Right kidney (tissue), 1 donor: ENCODE data around the gene CDK15.

Experiments
- DNase-seq: peaks from one replicate; pipeline ENCODE4 v3.0.0-alpha.2; 2016

The CDK15 gene

DNA sequence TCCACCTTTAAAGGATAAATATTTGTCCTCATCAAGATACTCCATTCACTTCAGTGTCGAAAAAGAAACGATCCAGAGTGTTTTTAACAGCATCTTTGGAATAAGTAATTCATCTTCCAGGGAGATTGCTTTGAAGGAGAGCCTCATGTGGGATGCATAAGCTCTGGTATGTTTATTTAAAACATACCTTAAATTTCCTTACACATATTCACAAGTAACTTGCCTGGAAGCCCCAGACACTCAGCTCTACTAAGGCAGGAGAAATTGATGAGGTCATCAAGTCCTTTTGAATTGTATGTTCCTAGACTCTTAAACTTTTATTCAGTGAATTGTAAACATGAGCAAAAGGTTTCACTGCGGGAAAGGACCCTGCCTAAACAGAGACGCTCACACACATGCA, 103.0 kb downstream of the CDK15 start:
- no peak for DNase-seq

DNA sequence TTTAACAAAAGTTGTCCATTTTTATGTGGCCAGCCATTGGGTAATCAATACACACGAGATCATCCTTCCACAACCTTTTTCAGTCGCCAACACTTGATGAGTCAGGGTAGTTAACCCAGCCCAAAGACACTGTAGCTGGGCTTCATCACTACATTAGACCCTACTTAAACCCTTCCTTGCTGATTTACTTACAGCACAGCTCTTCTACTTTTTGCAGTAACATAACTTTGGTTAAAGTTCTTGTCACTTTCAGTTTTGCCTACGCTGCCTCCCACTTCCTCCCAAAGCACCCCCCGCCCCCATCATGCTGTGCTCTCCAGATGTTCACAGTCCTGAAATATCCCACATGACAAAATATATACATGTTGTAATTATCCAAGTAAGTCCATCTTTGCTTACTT, 103.6 kb downstream of the CDK15 start:
- no peak for DNase-seq

DNA sequence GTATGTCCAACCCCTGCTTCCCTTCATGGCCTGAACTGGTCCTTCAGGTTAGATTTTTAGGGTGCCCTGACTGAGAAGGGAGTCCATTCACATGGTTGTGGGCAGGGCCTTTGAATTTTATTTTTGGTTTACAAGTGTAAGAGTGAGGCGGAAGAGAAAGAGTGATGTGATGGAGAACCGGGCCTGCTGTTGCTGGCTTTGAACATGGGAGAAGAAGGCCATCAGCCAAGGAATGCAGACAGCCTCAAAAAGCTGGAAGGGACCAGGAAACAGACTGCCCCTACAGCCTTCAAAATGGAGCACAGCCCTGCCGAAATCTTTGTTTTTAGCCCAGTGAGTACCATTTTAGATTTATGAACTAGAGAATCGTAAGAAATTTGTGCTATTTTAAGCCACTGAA, 105.0 kb downstream of the CDK15 start:
- no peak for DNase-seq

DNA sequence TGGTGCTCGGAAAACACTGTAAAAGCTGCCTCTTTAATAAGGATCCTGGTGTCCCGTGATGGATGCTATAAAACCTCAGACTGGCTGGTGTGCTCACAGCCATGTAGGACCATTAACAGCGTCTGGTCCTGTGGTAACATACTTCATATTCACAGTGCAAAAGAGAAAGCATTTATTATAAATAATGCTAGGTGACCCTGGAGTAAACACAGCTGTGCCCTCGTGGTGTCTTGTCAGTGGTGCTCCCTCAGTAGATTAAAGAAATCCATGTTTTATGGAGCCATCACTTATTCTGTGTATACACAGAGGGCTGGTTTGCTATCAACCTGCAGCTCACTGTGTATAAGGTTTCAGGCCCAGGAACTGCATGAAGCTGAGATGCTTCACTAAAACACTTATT, 106.9 kb downstream of the CDK15 start:
- no peak for DNase-seq

DNA sequence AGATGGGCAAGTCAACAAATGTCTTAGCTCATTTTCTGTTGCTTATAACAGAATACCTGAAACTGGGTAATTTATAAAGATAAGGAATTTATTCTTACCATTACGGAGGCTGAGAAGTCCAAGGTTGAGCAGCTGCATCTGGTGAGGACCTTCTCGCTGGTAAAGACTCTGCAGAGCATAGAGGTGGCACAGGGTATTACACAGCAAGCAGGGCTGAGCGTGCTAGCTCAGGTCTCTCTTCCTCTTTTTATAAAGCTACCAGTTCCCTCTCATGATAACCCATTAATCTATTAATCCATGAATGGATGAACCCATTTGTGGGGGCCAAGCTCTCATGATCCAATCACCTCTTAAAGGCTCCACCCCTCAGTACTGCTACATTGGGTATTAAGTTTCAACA, 109.1 kb downstream of the CDK15 start:
- DNase-seq = no peak

DNA sequence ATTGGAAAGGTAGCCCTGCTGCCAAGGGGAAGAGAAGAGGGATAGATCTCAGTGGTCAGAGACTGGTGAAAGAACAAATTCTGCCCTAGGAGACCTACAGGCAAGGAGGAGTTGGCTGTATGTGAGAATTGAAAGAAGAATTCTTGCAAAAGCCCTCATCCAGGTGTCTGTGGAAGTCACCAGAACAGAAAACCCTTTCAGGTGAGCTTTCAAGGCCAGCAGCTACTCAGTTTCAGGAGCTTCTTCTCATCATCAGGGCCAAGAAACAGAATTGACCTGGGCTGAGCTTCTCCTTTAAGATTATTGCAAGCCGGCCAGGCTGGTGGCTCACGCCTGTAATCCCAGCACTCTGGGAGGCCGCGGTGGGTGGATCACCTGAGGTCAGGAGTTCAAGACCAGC, 110.2 kb downstream of the CDK15 start:
- DNase-seq = no peak

DNA sequence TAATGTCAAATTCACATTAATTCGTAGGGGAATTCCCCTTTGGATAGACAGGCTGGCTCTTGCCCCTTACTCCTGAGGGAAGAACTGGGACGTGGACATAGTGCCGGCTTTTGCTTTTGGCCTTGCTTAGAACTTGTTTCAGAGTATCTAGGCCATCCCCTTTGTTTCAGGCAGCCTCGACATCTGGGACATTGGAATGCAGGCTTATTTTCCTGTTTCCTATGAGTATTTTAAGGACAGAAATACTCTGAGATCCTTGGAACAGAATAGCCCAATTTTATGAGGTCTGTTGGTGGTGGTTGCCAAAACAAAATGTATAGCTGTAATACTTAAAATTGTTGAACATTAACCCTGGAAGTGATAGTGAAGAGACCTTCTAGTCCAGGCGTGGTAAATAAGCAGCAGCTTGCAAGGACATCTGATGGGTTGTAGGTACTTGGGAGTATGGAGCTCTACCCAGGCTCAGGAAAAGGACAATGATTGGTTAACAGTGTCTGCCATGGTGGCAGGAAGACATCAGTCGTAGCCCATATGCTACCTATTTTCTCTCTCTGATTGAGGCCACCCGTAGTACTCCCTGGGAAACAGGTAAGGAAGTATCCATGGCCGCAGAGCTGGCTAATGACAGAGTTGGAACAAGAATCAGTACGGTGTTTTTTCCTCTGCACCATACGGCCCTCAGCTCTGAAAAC, 112.4 kb downstream of the CDK15 start:
- no peak for DNase-seq

DNA sequence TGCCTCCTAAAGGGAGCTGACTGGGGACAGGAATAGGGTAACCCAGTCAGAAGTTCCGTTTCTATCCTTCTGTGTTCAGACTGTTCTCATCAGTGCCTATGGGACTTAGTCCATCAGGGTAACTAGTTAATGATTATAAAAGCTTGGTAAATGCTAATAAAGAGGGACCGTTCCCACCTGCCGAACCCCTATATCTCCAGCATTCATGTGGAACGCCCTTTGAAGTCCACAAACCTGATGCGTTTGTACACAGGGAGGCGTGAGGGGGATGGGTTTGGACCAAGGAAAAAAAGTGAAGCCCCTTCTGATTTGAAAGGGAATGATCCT, 112.9 kb downstream of the CDK15 start:
- DNase-seq = no peak

DNA sequence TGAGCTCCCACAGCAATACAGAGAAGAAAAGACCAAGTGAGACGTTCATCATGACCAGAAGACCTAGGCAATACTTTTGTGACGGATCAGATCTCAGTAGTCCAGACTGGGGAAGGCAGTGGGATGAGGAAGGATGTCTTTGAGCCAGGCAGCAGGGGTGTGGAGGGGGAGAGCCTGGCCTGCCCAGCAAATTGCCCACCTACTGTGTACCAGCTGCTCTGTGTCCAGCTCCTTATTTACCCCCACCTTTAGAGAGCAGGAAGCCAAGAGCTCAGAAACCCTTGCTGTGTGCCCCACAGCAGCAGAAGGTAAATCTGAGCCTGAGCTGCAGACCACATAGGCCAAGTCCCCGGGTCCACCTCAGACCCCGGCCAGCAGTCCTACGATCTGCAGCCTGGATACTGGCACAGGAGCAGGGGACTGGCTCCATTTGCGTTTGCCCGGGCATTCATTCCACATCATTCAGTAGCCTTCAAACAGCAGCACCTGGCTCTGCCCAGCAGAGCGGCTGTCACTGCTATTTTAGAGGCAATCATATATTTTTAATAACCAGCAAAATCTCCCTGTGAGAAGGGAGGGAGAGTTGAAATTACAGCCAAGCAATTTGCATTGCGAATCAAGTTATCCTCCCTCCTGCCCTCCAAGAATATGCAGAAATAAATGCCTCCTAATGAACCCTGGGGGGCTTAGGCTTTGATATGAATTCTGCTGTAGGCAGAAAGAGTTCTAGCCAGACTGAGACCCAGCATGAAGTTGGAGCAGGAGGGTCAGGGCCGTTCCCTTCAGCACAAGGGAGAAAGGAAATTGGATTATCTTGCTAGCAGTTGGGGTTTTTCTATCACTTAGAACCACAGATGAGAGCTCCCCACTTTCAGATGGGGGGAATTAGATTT, 117.3 kb downstream of the CDK15 start:
- no peak for DNase-seq

DNA sequence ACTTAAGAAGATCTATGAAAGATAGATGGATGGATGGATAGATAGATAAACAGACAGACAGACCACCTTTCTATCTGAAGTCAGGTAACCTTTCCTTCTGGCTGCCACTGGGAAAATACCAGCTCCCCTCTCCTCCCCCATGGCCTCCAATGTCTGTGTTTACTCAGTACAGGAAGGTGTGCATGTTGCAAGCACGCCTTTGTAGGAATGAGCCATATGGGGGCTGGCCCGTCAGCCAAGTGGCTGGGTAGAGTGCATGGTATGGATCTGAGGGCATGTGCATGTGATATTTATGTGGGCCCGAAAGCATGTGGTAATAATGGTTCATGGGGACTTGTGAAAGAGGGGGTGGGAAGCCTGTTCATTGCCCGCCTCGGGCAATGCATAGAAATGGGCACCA, 118.1 kb downstream of the CDK15 start:
- DNase-seq = no peak

DNA sequence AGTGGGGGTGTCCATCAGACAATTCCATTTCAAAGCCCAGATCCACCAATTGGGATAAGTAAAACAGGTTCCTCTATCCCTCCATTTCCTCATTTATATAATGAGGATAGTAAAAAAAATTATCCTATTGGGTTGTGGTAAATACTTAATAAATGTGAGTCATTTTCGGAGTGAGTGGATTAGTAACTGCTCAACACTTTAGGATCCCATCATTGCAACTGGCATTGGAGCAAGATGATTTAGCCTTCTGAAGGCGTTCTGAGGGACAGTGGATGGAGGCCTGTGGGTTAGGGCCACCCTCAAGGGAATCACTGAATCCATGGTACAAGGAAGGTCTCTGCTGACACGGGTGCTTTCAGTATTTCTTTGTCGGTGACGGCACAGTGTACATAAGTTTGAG, 118.7 kb downstream of the CDK15 start:
- DNase-seq = no peak

DNA sequence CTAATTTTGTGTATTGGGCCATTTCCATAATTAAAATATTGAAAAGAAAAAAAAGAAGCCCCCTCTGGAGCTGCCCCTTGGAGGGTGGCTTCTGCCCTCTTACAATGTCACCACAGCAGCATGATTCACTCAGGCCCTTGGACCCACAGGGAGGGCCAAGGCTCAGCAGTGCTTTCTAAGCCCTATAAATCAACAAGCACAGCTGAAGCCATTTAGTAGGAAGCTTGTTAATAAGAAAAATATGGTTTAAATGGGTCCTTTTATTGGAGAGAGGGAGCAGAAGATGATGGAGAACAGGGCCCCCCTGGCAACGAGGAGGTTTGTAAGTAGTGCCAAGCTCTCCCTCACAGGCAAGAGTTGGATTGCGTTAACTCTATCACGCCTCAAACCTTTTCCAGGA, 119.7 kb downstream of the CDK15 start:
- DNase-seq = no peak

DNA sequence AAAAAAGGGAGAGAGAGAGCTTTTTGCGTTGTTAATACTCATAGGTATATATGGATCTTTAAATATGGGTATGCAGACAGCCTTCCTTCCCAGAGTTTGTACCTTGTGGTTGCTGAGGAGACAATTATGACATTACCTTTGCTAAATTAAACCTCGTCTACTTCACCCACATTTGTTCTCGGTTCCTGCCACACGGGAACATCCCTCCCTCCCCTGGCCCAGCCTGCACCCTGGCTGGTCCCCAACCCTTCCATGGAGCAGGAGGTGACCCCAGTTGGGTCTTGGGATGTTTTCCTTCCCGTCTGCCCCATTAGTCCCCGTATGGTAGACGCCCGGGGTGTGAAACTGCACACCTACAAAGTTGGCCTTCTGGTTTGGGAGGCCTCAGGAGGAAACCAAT, 122.0 kb downstream of the CDK15 start:
- no peak for DNase-seq

DNA sequence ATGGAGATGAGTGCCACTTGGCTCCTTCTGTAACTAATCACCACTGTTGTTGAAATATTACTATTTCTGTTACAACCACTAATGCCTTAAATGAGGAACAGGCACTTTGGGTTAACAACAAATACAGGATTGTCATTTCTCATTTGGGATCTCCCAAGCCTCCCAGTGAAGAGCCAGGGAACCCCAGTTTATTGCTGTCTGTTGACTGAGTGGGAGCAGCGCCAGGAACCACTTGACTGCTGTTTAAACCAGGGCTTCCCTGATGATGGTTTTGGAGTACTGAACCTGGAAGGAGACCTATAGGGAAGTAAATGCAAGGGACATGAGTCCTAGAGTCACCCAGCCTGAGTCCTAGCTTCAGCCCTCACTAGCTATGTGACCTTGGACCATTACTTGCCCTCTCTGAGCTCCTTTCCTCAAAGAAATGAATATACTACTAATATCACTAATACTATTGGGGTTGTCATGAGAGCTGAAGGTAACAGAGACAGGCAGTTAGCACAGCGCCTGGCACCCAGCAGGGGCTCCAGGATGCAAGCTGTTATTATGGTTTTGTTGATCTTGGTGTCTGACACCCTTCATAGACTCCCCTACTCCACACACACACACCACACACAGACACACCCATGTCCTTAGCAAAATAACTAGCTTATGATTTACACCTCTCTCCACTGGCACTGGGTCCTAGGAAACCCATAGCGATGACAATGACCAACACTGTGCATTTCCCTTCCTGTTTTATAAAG, 123.1 kb downstream of the CDK15 start:
- no peak for DNase-seq

DNA sequence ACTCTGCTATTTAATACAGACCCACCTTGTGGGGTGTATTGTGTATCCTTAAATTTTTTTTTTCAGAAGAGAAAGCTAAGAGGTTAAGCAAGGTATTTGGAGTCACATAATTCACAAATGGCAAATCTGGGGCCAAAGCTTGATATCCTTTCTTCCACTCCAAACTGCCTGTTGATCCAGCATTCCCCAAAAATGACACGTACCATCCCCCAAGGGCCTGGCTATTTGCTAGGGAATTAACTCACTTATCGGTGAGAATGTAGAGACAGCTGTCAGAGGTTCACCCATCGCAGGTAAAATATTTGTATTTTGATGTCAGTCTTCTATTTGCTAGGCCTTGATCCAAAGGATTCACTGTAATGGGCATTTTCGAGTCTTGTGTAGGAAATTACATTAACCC, 123.7 kb downstream of the CDK15 start:
- no peak for DNase-seq

DNA sequence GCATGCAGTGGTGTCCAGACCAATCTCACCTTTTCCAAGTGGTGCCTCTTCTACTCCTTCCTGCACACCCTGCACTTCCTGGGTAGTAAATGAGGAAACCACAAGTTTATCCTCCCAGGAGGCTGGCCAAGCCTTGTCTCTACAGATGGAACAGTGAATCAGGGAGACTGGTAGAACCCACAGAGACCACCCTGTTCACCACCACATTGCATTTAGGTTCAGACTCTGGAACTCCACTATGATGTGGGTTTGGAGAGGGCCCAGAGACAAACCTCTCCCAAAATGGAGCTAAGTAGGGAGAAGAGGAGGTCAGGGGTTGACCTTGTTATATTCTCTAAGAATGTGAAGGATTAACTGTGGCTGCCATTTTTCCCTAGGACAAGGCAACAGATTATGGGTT, 124.5 kb downstream of the CDK15 start:
- DNase-seq = no peak

DNA sequence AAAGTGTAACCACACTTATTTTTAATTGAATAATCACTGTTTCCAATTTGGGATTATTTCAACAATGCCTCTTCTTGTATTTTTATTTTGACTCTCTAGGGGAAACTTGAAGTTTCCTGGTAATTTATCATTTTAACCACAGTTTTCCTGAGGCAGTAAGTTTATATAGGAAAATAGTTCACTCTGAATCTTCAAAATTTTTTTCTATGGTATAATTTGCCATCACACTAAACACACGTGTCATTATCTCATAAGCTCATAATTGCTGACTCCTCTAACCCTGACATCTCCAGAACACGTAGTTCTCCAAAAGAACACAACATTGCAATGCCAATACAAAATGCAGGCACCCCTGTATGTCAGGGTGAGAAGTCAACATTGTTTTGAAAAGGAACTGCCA, 125.1 kb downstream of the CDK15 start:
- no peak for DNase-seq

DNA sequence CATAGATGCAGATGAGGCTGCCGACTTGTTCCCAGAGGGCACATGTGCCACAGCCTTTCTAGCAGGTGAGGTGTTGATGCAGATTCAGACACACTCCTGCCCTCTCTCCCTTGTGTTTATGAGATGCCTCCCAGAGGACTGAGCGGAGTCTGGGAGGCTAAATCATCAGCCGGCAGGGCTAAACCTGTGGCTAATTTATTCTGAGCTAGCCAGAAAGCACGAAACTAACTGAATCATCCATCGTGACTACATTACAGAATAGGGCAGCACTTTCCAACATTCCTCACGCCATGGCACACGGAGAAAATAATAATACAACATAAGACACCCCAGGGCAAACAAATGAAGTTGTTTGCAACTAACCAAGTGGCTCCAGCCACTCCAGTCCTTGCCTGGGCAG, 125.6 kb downstream of the CDK15 start:
- no peak for DNase-seq

DNA sequence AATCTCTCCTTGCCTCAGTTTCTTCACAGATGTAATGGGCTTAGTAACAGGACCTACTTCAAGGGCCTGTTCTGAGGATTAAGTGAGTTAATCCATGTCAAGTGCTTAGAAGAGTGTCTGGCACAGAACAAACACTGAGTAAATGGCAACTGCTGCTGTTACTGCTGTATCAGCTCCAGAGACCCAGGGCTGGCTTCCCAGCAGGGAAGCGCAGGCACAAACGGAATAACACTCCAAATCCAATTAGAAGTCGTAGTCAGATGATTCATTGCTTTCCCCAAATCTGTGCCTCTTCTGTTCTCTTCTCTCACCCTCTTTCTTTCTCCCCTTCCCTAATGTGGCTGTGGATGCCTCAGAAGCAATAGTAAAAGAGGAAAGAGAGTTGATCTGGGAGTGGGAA, 126.2 kb downstream of the CDK15 start:
- no peak for DNase-seq

DNA sequence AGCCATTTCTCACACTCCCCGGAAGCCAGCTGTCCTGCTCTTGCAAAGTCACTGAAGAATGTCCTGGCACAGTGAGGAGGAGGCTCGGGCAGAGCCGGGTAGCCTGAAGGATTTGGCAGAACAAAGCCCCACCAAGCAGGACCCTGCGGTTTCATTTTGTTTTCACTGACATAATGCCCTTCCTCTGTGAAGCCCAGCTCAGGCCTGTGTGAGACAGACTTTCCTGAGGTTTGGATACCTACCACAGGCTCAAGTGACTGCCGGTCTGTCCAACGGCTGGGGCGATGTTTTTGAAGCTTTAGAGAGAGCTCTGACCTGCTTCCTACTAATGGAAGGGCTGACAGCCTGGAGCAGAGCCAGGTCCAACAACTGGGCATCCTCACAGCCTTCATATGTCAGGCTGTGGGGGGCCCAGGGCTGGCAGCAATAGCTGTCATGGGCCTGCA, 127.5 kb downstream of the CDK15 start:
- DNase-seq = no peak

DNA sequence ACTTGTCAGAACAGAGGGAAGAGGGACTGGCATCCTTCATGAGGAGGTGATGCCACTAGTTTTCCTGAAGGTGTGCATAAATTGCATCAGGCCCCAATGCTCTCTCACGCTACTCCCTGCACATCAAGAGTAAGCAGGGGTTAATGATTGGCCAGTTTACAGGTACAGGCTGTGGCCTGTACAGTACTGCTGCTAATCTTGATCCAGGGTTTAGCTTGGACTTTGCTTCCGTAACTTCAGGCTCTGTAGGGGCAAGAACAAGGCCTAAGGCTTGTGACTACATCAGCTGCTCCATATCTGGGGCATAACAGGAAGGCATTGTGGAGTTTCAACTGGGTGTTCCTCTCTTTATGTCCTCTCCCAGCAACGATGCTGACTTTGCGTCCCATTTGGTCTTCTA, 130.5 kb downstream of the CDK15 start:
- no peak for DNase-seq

DNA sequence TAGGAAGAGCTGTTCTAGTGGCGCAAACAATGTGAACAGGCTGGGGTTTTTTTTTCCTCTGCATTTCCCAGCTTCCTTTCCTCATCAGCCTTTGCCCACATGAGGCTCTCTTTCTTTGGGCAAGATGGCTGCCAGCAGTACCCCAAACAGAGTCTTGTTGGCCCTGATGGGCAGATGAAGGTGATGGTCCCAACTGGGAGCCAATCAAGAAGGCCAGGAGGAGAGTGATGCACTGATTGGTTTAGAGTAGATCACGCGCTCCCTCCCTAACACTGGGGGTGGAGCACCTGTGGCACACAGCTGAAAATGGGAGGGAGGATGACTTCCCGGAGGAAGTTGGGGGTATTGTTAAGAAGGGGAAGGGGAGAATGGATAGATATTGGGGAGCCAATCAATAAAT, 131.0 kb downstream of the CDK15 start:
- DNase-seq = no peak

DNA sequence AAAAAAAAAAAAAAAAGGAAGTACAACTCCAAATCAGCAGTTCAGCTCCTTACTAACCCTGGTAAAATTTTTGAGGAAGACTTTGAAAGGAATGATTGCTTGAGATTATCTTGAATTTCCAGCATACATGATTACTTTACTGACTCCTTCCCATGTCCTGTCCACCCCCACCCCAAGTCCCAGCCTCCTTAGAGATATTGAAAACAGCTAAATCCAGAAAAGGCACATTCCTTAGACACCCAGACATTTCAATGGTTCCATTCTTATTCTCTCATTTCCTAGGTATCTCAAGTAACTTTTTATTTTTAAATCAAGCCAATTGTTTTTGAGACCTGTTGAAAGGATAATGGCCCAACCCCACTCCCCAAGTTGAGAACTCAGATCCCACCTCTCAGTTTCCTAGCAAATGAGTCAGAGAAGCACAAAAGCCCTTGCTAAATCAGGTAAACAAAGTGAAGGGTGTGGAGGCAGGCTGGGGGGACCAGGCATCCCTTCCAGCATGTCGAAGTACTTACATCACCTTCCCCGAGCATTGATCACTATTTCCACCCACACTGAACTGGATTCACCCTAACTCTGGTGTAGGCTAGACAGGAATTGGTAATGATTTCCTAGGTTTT, 131.9 kb downstream of the CDK15 start:
- no peak for DNase-seq
